NCI-H146 (cell line): ENCODE results near the gene GPR25.

Experiments
- DNase-seq: peaks from one replicate; lab custom pipeline; 2025; lab: John Stamatoyannopoulos, UW

GPR25 gene

GRCh38 chr1:200873116-200873670 lies 412 bp downstream of the GPR25 start:
- DNase-seq, result no peak

GRCh38 chr1:200873671-200874397 lies 1.1 kb downstream of the GPR25 start:
- no peak for DNase-seq

- no peak for DNase-seq
Measured at GRCh38 chr1:200874694-200875093, 1.9 kb downstream of the GPR25 start.

GRCh38 chr1:200875416-200875815 lies 2.6 kb downstream of the GPR25 start:
- no peak for DNase-seq

- no peak for DNase-seq
Measured at GRCh38 chr1:200877010-200877409, 4.2 kb downstream of the GPR25 start.

GRCh38 chr1:200877839-200878551 lies 5.2 kb downstream of the GPR25 start:
- no peak for DNase-seq

GRCh38 chr1:200880212-200880611 lies 7.4 kb downstream of the GPR25 start:
- peak; percentile 79 for DNase-seq

GRCh38 chr1:200883118-200883517 lies 10.3 kb downstream of the GPR25 start:
- no peak for DNase-seq

- DNase-seq, result no peak
Measured at GRCh38 chr1:200885623-200886402, 13.0 kb downstream of the GPR25 start.

- DNase-seq, result no peak
Measured at GRCh38 chr1:200886594-200886993, 13.8 kb downstream of the GPR25 start.

- DNase-seq, result no peak
Measured at GRCh38 chr1:200887036-200887435, 14.3 kb downstream of the GPR25 start.

- no peak for DNase-seq
Measured at GRCh38 chr1:200887772-200888348, 15.1 kb downstream of the GPR25 start.

GRCh38 chr1:200888349-200888838 lies 15.6 kb downstream of the GPR25 start:
- DNase-seq, result no peak

- DNase-seq, result no peak
Measured at GRCh38 chr1:200889571-200889970, 16.8 kb downstream of the GPR25 start.

GRCh38 chr1:200890027-200890426 lies 17.2 kb downstream of the GPR25 start:
- DNase-seq, result no peak

GRCh38 chr1:200890818-200891773 lies 18.3 kb downstream of the GPR25 start:
- peak; percentile 53 for DNase-seq

GRCh38 chr1:200891774-200892157 lies 19.0 kb downstream of the GPR25 start:
- DNase-seq, result no peak

GRCh38 chr1:200892546-200892945 lies 19.8 kb downstream of the GPR25 start:
- no peak for DNase-seq

GRCh38 chr1:200892958-200893357 lies 20.2 kb downstream of the GPR25 start:
- DNase-seq, result no peak

GRCh38 chr1:200893411-200893901 lies 20.7 kb downstream of the GPR25 start:
- DNase-seq, result no peak
